ENCODE results near the gene CD72.

CD72 gene

DNA sequence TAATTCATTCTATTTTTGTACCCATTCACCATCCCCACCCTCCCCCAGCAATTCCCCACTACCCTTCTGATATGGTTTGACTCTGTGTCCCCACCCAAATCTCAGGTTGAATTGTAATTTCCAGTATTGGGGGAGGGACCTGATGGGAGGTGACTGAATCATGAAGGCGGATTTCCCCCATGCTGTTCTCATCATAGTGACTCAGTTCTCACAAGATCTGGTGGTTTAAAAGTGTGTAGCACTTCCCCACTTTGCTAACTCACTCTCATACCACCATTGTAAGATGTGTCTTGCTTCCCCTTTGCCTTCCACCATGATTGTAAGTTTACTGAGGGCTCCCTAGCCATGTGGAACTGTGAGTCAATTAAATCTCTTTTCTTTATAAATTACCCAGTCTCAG is 39.1 kb downstream of the CD72 start:
- H3K27me3 Mint-ChIP-seq (ENCODE audit: low read depth), result no peaks in the 10 kb centered on the region
- H3K4me3 Mint-ChIP-seq, result no peak overlapping the region
- no peaks in the 10 kb centered on the region for H3K4me1 Mint-ChIP-seq
- H3K27ac Mint-ChIP-seq, result no peak overlapping the region
- H3K9me3 Mint-ChIP-seq, result peaks cover 30% of the 10 kb centered on the region
- peaks cover 18% of the 10 kb centered on the region for H3K36me3 Mint-ChIP-seq (ENCODE audit: low read depth)
- TF ChIP-seq, protein P1, sequence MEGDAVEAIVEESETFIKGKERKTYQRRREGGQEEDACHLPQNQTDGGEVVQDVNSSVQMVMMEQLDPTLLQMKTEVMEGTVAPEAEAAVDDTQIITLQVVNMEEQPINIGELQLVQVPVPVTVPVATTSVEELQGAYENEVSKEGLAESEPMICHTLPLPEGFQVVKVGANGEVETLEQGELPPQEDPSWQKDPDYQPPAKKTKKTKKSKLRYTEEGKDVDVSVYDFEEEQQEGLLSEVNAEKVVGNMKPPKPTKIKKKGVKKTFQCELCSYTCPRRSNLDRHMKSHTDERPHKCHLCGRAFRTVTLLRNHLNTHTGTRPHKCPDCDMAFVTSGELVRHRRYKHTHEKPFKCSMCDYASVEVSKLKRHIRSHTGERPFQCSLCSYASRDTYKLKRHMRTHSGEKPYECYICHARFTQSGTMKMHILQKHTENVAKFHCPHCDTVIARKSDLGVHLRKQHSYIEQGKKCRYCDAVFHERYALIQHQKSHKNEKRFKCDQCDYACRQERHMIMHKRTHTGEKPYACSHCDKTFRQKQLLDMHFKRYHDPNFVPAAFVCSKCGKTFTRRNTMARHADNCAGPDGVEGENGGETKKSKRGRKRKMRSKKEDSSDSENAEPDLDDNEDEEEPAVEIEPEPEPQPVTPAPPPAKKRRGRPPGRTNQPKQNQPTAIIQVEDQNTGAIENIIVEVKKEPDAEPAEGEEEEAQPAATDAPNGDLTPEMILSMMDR (IDR thresholded peaks at IDR 0.05; ENCODE audit: unreplicated experiment in 3 of 3), result no peak

- peaks cover 18% of the 10 kb centered on the region for H3K36me3 Mint-ChIP-seq (ENCODE audit: low read depth)
- H3K4me1 Mint-ChIP-seq, result no peaks in the 10 kb centered on the region
- no peak overlapping the region for H3K4me3 Mint-ChIP-seq
- H3K27me3 Mint-ChIP-seq (ENCODE audit: low read depth), result no peaks in the 10 kb centered on the region
- TF ChIP-seq, protein P1 (IDR thresholded peaks at IDR 0.05; ENCODE audit: unreplicated experiment in 3 of 3), result no peak
- peaks cover 28% of the 10 kb centered on the region for H3K9me3 Mint-ChIP-seq
- peak overlapping the region in 1 of 3 experiments; percentile 41 for H3K27ac Mint-ChIP-seq
Observed at GRCh38 chr9:35577486-35577885, 40.7 kb downstream of the CD72 start.

GRCh38 chr9:35575478-35575877 is 42.7 kb downstream of the CD72 start:
- TF ChIP-seq, protein P1 (IDR thresholded peaks at IDR 0.05; ENCODE audit: unreplicated experiment in 3 of 3), result no peak
- Mint-ChIP-seq H3K27ac (no peak overlapping the region), H3K4me1 (no peaks in the 10 kb centered on the region), H3K9me3 (peaks cover 16% of the 10 kb centered on the region), H3K36me3 (ENCODE audit: low read depth) (peaks cover 10% of the 10 kb centered on the region), H3K4me3 (no peak overlapping the region), H3K27me3 (ENCODE audit: low read depth) (no peaks in the 10 kb centered on the region)

GRCh38 chr9:35574578-35575122 is 43.6 kb downstream of the CD72 start:
- Mint-ChIP-seq H3K4me1 (no peaks in the 10 kb centered on the region), H3K9me3 (peaks cover 10% of the 10 kb centered on the region), H3K36me3 (ENCODE audit: low read depth) (peaks cover 4% of the 10 kb centered on the region), H3K27me3 (ENCODE audit: low read depth) (no peaks in the 10 kb centered on the region), H3K27ac (no peak overlapping the region), H3K4me3 (no peak overlapping the region)
- TF ChIP-seq, protein P1 (IDR thresholded peaks at IDR 0.05; ENCODE audit: unreplicated experiment in 3 of 3), result no peak

- H3K4me1 Mint-ChIP-seq, result peaks cover 11% of the 10 kb centered on the region
- no peak overlapping the region for H3K4me3 Mint-ChIP-seq
- TF ChIP-seq, protein P1 (IDR thresholded peaks at IDR 0.05; ENCODE audit: unreplicated experiment in 3 of 3), result no peak
- H3K27ac Mint-ChIP-seq, result no peak overlapping the region
- no peaks in the 10 kb centered on the region for H3K27me3 Mint-ChIP-seq (ENCODE audit: low read depth)
- no peaks in the 10 kb centered on the region for H3K36me3 Mint-ChIP-seq (ENCODE audit: low read depth)
- no peaks in the 10 kb centered on the region for H3K9me3 Mint-ChIP-seq
Observed at GRCh38 chr9:35570709-35571504, 47.3 kb downstream of the CD72 start.

DNA sequence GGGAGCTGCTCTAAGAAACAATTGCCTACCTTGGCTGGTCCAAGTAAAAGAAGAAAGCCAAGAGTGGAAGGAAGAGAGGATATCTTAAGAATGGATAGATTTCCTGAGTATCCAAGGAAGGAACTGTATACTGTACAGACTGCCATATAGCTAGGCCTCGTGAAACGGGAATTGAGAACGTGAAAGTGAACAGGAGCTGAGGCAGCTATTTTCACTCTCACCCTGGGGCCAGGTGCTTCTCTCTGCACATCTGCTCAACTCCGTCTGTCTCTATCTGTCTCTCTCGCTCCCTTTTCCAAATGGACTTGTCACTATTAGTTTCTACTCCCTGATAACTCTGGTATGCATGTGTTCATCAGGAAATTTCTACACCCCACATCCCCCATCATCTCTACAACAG is 49.0 kb downstream of the CD72 start:
- no peaks in the 10 kb centered on the region for H3K9me3 Mint-ChIP-seq
- TF ChIP-seq, protein P1 (IDR thresholded peaks at IDR 0.05; ENCODE audit: unreplicated experiment in 3 of 3), result no peak
- H3K4me1 Mint-ChIP-seq, result peaks cover 24% of the 10 kb centered on the region
- no peaks in the 10 kb centered on the region for H3K27me3 Mint-ChIP-seq (ENCODE audit: low read depth)
- H3K27ac Mint-ChIP-seq, result no peak overlapping the region
- no peaks in the 10 kb centered on the region for H3K36me3 Mint-ChIP-seq (ENCODE audit: low read depth)
- H3K4me3 Mint-ChIP-seq, result no peak overlapping the region

All from nephron (organoid).